NB4 (cell line): ENCODE data around the gene CCDC152.

ENCODE experiments used
- CTCF ChIP-seq: IDR thresholded peaks from one replicate; pipeline ENCODE4 v1.5.1; 2012; ENCODE audit warnings: low read depth, low read length
- MAX ChIP-seq: IDR thresholded peaks from 2 replicates; pipeline ENCODE4 v1.6.1; 2011; ENCODE audit warnings: low read depth, low read length
- MYC ChIP-seq: IDR thresholded peaks from 2 replicates; pipeline ENCODE4 v1.6.1; 2011; ENCODE audit warnings: low read depth, low read length

- TF ChIP-seq CTCF (no peak), MYC (no peak), MAX (no peak)
Measured at GRCh38 chr5:42759456-42759855, 2.8 kb downstream of the CCDC152 start.
